ENCODE data around the gene FAM13C.

Gene FAM13C

DNA sequence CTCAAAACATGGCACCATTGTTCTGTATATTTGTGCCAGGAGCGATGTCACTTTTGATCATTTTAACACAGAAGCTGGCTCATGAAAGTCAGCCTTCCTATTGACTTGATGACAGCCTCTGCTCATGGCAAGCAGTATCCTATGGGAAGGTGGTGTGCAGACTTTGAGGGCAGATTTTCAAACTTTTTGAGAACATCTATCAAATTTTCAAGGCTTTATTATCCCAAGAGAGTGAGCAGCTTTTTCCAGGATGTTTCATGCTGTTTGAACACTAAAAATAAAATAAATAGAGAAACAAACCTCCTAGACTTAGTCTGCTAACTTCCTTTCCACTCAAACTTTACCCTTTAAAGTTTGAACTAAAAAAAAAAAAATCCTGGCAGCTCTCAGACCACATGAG lies 20.3 kb downstream of the FAM13C start:
- no peak overlapping the region for H3K4me3 Mint-ChIP-seq
- H3K4me1 Mint-ChIP-seq = no peaks in the 10 kb centered on the region
- H3K36me3 Mint-ChIP-seq (ENCODE audit: low read depth) = no peaks in the 10 kb centered on the region
- H3K27ac Mint-ChIP-seq = no peak overlapping the region
- no peak for DNase-seq
- ATAC-seq = no peak
- no peaks in the 10 kb centered on the region for H3K27me3 Mint-ChIP-seq
- H3K9me3 Mint-ChIP-seq = peaks cover 5% of the 10 kb centered on the region

DNA sequence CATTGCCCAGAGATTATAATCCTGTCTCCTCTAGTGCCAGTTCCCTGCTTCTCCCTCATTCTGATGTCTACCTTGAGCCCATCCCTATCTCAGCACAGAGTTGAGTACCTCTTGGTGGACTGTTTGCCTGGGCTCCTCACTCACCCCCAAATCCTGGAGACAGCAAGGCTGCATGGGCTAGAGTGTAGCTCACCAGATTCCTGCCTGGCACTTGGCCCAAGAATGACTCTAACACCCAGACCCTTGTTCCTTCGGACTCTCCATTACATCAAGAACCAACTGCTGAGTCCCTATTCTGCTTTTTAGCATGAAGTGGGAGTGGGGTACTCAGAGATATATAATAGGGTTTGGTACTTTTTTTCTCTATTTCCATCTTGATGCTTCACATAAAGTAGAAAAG lies 22.1 kb downstream of the FAM13C start:
- DNase-seq (no peak), ATAC-seq (no peak)
- no peaks in the 10 kb centered on the region for H3K36me3 Mint-ChIP-seq (ENCODE audit: low read depth)
- H3K27me3 Mint-ChIP-seq = no peaks in the 10 kb centered on the region
- peaks cover 5% of the 10 kb centered on the region for H3K9me3 Mint-ChIP-seq
- no peak overlapping the region for H3K27ac Mint-ChIP-seq
- no peaks in the 10 kb centered on the region for H3K4me1 Mint-ChIP-seq
- H3K4me3 Mint-ChIP-seq = no peak overlapping the region

DNA sequence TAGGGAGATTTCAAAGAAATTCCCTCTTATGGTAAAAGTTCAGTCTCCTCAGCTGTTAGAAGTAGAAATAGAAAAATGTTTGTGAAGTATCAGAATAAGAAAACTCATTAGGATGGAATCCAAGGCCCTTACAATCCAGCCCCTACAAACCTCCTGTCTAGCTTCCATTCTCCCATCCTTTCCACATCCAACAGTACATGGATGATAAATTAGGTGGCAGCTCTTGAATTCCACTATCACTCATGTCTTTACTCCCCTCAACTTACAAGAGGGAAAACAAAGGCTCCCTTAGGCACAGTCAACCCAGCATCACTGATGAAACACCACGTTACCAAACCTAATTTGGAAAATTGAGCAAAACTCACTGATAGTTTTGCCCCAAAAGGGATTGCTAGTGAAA lies 23.0 kb downstream of the FAM13C start:
- Mint-ChIP-seq H3K9me3 (peaks cover 5% of the 10 kb centered on the region), H3K27ac (no peak overlapping the region), H3K36me3 (ENCODE audit: low read depth) (no peaks in the 10 kb centered on the region), H3K4me1 (no peaks in the 10 kb centered on the region), H3K27me3 (no peaks in the 10 kb centered on the region), H3K4me3 (no peak overlapping the region)
- DNase-seq = no peak
- no peak for ATAC-seq

DNA sequence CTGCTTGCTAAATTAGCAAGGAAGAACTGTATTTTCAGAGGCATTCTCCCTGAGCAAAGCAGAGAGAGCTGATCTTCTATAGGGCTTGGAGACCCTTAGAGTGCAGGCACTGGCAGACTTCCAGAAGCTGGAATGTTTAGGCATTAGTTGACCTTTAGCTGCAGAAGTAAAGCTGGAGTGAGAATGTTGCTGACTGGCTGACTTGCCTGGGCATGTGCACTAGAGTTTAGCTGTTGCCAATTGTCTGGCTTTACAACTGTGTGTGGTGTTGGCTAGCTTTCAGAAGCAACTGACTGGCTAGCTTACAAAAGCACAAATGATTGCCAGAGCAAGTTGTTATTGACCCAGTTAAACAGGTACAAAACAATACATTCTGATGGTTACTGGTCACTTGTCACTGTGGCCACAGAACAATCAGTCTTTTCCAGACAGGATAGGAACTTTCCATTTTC lies 25.1 kb downstream of the FAM13C start:
- Mint-ChIP-seq H3K9me3 (peaks cover 5% of the 10 kb centered on the region), H3K27me3 (no peaks in the 10 kb centered on the region), H3K4me1 (no peaks in the 10 kb centered on the region), H3K27ac (no peak overlapping the region), H3K36me3 (ENCODE audit: low read depth) (no peaks in the 10 kb centered on the region), H3K4me3 (no peak overlapping the region)
- ATAC-seq (no peak), DNase-seq (no peak)

DNA sequence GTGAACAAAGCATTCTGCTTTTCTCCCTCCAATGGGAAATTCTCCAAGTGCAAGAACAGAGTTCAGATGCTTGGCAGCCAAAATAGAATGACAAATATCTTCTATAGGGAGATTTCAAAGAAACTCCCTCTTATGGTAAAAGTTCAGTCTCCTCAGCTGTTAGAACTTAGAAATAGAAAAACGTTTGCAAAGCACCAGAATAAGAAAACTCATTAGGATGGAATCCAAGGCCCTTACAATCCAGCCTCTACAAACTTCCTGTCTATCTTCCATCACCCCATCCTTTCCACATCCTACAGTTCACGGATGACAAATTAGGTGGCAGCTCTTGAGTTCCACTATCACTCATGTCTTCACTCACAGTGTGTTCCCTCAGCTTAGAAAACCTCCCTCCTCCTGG lies 25.7 kb downstream of the FAM13C start:
- ATAC-seq (no peak), DNase-seq (no peak)
- Mint-ChIP-seq H3K4me1 (no peaks in the 10 kb centered on the region), H3K36me3 (ENCODE audit: low read depth) (no peaks in the 10 kb centered on the region), H3K27me3 (no peaks in the 10 kb centered on the region), H3K4me3 (no peak overlapping the region), H3K9me3 (peaks cover 5% of the 10 kb centered on the region), H3K27ac (no peak overlapping the region)

DNA sequence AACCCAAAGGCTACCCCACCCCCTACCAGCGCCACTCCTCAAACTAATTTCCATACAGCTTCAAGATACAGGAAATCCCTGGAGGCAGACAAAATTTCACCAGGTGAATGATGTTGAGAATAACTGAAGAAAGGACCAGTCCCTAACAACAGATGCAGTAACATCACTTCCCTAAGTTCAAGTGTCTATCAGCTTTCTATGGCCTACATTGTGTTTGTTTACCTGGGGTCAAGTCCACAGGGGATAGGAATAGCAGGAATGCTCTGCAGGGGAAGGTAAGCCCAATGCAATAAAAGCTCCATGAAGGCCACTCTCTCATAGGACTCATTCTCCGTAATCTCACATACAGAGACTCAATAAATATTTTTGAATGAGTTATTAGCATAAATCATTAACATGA lies 26.9 kb downstream of the FAM13C start:
- H3K9me3 Mint-ChIP-seq = peaks cover 5% of the 10 kb centered on the region
- DNase-seq = no peak
- H3K27me3 Mint-ChIP-seq = no peaks in the 10 kb centered on the region
- no peaks in the 10 kb centered on the region for H3K36me3 Mint-ChIP-seq (ENCODE audit: low read depth)
- no peak overlapping the region for H3K27ac Mint-ChIP-seq
- no peak overlapping the region for H3K4me3 Mint-ChIP-seq
- ATAC-seq = no peak
- H3K4me1 Mint-ChIP-seq = no peaks in the 10 kb centered on the region

DNA sequence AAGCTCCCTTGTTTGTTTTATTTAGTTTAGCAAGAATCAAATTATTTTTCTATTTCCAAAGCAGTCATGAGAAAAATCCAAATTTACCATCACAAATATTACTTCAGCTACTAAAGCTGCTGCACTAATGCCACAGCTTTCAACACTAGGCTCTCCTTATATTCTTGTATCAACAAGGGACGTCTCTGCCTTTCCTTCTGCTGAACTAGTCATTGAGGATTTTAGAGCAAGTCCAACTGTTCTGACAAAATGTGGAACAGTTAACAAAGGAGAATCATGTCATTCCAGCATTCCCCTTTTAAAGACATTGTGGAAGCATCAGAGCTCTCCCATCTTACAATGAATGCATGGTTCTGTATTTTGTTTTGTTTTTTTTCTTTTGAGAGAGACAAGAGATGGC lies 28.6 kb downstream of the FAM13C start:
- H3K9me3 Mint-ChIP-seq = peaks cover 8% of the 10 kb centered on the region
- no peaks in the 10 kb centered on the region for H3K27me3 Mint-ChIP-seq
- ATAC-seq = no peak

DNA sequence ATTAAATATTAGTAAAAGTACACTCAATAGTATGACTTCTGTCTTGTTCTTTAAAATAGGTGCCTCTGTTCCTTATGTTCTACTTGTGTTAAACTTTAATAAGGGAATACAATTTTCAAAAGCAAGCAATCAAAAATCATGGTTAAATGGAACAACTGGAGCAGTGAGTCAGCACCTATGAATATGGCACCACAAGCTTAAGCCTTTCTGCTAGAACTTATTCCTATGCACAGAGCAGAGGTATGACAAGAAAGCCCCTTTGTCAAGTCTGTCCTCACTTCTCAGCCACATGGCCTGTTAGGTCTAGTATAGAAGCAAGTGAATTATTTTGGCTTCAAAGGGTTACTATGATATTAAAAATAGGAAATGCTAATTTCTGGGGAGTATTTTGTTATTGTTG lies 29.8 kb downstream of the FAM13C start:
- ATAC-seq = no peak
- no peak for DNase-seq
- Mint-ChIP-seq H3K9me3 (peaks cover 4% of the 10 kb centered on the region), H3K4me1 (no peaks in the 10 kb centered on the region), H3K4me3 (no peak overlapping the region), H3K27me3 (no peaks in the 10 kb centered on the region), H3K27ac (no peak overlapping the region), H3K36me3 (ENCODE audit: low read depth) (no peaks in the 10 kb centered on the region)

More for the DNA sequence above, 28.6 kb downstream of the FAM13C start:
- no peak overlapping the region for H3K4me3 Mint-ChIP-seq
- H3K4me1 Mint-ChIP-seq = no peaks in the 10 kb centered on the region
- H3K36me3 Mint-ChIP-seq (ENCODE audit: low read depth) = no peaks in the 10 kb centered on the region
- no peak overlapping the region for H3K27ac Mint-ChIP-seq
- DNase-seq = no peak

DNA sequence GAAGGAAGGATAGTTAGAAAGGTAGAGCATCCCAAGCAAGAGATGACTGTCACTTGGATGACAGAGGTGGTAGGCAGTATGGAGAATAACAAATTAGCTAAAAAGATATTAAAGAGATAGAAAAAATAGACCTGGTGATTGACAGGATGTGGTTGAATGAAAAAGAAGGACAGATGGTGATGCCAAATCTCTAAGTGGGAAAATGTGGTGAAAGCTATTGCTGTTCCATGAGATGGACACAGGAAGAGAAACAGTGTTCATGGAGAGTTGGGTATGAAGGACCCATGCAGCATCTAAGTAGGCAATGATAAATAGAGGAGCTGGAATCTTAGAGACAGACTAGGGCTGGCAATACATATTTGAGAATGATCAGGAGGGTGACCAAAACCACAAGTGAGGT lies 30.7 kb downstream of the FAM13C start:
- ATAC-seq = no peak

DNA sequence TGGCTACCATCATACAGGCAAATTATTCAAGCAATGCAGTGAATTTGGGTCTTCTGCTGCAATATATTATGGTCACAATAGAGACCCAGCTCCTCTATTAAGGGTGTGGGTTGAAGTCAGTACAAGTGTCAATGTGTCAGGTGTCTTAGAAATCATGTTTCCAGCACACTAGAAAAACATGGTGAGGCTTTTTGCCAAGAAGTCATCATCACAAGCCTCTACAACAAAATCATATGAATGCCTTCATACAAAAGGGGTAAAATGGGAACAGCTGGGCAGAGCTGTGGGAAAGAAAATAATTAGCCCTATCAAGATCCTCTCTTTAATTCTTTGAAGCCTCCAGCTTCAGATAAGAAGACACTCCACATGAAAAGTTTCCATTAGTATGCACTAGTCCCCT lies 37.2 kb downstream of the FAM13C start:
- ATAC-seq = no peak
- Mint-ChIP-seq H3K4me3 (no peak overlapping the region), H3K9me3 (peaks cover 7% of the 10 kb centered on the region), H3K27ac (no peak overlapping the region), H3K36me3 (ENCODE audit: low read depth) (no peaks in the 10 kb centered on the region), H3K4me1 (no peaks in the 10 kb centered on the region), H3K27me3 (no peaks in the 10 kb centered on the region)
- DNase-seq = no peak

More for the DNA sequence above, 30.7 kb downstream of the FAM13C start:
- Mint-ChIP-seq H3K4me1 (no peaks in the 10 kb centered on the region), H3K9me3 (peaks cover 4% of the 10 kb centered on the region), H3K27ac (no peak overlapping the region), H3K4me3 (no peak overlapping the region), H3K36me3 (ENCODE audit: low read depth) (no peaks in the 10 kb centered on the region), H3K27me3 (no peaks in the 10 kb centered on the region)
- no peak for DNase-seq

DNA sequence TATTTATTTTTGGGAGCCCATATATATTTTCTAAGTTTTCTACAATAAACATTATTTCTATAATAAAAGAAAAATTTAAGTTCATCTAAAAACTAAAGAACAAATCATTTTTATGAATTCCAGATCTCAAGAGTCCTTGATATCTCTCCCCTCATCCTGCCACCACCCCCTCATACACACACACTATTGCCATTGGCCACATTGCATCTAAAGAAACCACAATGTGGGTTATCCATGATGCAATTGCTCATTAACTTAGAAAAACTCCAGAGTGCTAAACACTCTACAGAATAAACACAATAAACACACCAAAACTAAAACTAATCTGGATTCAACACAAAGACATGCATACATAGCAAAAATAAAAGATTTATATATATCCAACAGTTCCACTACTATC lies 37.8 kb downstream of the FAM13C start:
- no peak overlapping the region for H3K4me3 Mint-ChIP-seq
- H3K4me1 Mint-ChIP-seq = no peaks in the 10 kb centered on the region
- DNase-seq = no peak
- peaks cover 7% of the 10 kb centered on the region for H3K9me3 Mint-ChIP-seq
- H3K36me3 Mint-ChIP-seq (ENCODE audit: low read depth) = no peaks in the 10 kb centered on the region
- ATAC-seq = no peak
- H3K27me3 Mint-ChIP-seq = no peaks in the 10 kb centered on the region
- H3K27ac Mint-ChIP-seq = no peak overlapping the region

DNA sequence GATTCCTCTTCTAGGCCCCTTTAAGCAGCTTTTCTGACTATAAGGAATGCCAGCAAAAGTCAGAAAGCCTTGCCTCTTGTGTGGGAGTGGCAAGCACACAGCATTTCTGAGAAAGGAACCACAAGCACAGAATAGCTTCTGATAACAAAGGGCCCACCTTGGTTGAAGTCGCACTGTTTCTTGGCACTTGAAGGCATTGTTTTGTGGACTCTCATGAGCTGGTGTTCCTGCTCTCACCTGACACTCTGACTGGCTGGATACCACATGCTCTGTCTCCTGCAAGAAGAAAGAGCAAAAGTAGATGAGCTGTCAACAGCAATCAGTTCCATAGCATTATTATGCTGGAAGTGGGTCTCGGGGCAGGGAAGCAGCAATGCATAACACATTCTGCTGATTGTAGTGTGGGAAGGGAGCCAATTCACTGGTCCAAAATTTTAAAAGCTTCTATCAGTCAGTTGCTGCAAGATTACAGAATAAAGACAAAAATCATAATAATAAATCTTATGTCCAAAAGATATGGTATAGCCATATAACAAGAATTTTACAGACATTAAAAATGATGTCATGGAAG lies 38.4 kb downstream of the FAM13C start:
- no peak for ATAC-seq

DNA sequence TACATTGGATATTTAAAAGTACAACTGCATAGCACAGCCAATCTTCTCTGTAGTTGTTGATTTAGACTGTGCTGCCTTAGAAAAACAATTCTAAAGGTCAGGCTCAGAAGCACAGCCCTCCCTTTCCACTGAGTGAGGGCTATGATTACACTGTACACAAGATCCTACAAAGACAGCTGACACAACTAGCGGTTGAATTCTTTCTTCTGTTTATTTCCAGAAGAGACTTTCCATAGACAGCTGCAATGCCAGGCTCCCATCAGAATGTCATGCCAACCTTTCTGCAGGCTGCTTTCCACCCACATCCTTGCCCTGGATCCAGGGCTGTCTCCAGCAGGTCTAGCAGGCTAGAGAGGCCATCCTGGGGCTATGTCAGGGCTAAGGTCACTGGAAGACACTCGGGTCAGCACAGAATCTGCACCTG lies 39.3 kb downstream of the FAM13C start:
- no peak for ATAC-seq
- Mint-ChIP-seq H3K36me3 (ENCODE audit: low read depth) (no peaks in the 10 kb centered on the region), H3K9me3 (peaks cover 4% of the 10 kb centered on the region), H3K4me1 (no peaks in the 10 kb centered on the region), H3K27me3 (no peaks in the 10 kb centered on the region), H3K27ac (no peak overlapping the region), H3K4me3 (no peak overlapping the region)
- no peak for DNase-seq

More for the DNA sequence above, 38.4 kb downstream of the FAM13C start:
- Mint-ChIP-seq H3K4me1 (no peaks in the 10 kb centered on the region), H3K9me3 (peaks cover 6% of the 10 kb centered on the region), H3K27ac (no peak overlapping the region), H3K4me3 (no peak overlapping the region), H3K36me3 (ENCODE audit: low read depth) (no peaks in the 10 kb centered on the region), H3K27me3 (no peaks in the 10 kb centered on the region)
- no peak for DNase-seq

DNA sequence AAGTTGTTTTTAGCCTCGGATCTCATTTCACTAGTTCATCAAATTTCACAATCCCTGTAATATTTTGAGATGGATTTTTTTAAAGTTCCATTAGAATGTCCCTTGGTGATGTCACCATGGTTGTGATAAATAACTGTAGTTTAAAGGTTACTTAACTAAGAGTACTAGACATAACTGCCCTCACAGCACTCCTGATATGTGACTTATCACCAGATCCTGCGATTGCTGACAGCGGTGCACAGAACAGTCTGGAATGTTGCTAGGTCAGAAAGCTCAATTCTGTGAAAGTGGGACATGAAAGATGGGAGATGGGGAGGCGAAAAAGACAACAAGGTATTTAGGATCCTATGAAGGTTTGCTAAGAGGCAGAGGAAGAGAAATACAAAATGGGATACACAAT lies 40.2 kb downstream of the FAM13C start:
- Mint-ChIP-seq H3K4me1 (no peaks in the 10 kb centered on the region), H3K27me3 (no peaks in the 10 kb centered on the region), H3K36me3 (ENCODE audit: low read depth) (no peaks in the 10 kb centered on the region), H3K4me3 (no peak overlapping the region), H3K9me3 (peaks cover 4% of the 10 kb centered on the region), H3K27ac (no peak overlapping the region)
- no peak for ATAC-seq
- DNase-seq = no peak

DNA sequence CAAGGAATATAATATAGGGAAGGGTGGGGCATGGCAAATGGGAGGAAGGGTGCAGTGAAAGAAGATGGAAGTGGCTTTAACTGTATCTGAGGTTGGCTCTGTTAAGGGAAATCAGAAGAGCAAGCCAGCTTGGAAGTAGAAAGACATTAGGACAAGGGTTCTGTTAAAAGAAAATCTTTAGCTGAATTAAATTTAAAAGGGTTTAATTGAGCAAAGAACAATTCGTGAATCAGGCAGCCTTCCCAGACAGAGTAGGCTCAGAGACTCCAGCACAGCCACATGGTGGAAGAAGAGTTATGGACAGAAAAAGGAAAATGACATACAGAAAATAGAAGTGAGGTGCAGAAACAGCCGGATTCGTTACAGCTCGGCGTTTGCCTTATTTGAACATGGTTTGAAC lies 42.0 kb downstream of the FAM13C start:
- Mint-ChIP-seq H3K27ac (no peak overlapping the region), H3K27me3 (no peaks in the 10 kb centered on the region)

DNA sequence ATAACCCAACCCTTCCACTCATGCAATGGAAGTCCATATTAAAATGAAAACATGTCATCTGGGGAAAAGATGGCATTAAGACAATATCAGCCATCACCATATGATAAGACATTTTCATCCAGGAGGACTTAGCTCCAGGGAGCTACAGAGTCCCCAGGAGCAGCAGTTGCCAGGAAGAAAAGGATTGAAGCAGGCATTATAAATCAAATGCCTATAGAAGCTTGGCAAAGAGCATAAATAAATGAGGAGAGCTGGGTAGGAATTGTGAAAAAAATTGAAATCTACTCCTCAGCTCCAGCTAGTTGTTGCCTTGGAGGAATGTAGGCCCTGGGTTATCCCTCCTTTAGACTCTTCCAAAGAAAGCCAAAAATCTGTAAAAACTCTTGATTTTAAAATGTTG lies 42.5 kb downstream of the FAM13C start:
- H3K4me1 Mint-ChIP-seq = no peaks in the 10 kb centered on the region
- no peak for ATAC-seq
- no peak overlapping the region for H3K4me3 Mint-ChIP-seq
- H3K27me3 Mint-ChIP-seq = no peaks in the 10 kb centered on the region
- no peaks in the 10 kb centered on the region for H3K36me3 Mint-ChIP-seq (ENCODE audit: low read depth)
- H3K27ac Mint-ChIP-seq = no peak overlapping the region
- no peak for DNase-seq
- peaks cover 4% of the 10 kb centered on the region for H3K9me3 Mint-ChIP-seq

More for the DNA sequence above, 42.0 kb downstream of the FAM13C start:
- Mint-ChIP-seq H3K4me1 (no peaks in the 10 kb centered on the region), H3K9me3 (peaks cover 4% of the 10 kb centered on the region), H3K36me3 (ENCODE audit: low read depth) (no peaks in the 10 kb centered on the region), H3K4me3 (no peak overlapping the region)
- DNase-seq (no peak), ATAC-seq (no peak)

All from activated naive CD8-positive, alpha-beta T cell treated with anti-CD3 and anti-CD28 coated beads, Interleukin-2, amount 50 U/mL, for 24 hours (primary cell).